H4 (cell line): Measurements from ENCODE around the gene FPGT. TPM values are rescaled to one million over a fixed set of nuclear protein-coding genes. Genes with fewer than 3 reads are reported as not detected.
A peak's percentile ranks its signal among the peaks of the same experiment; 100 is the strongest.
"Not testable (repeated sequence)": the region's sequence is repeated elsewhere in the genome, so short reads cannot be mapped to it uniquely, and the experiment has no call there.

Source experiments
- DNase-seq: peaks from one replicate; pipeline ENCODE4 v3.0.0-alpha.2; 2015; ENCODE audit warnings: low spot score
- total RNA-seq: library from RNA; depleted of rRNA; stranded (reverse); fragments of >200 nt; shearing (Covaris generic); gene quantifications from 2 replicates; pipeline ENCODE4 v1.2.3, GENCODE V29; 2014; rRNA removed

FPGT gene
- 23.0 and 29.6 TPM in 2 replicates for total RNA-seq

- peak; percentile 95 for DNase-seq
Measured at GRCh38 chr1:74197657-74198552, at the start of gene FPGT, which contains the start of gene LRRIQ3. Gene FPGT, plus strand, starts transcription at chr1:74198242. Its CDS starts 37 bp downstream, at chr1:74198279. Gene LRRIQ3, minus strand, starts transcription at chr1:74198176. Its CDS starts 14,492 bp downstream, at chr1:74183684.

DNA sequence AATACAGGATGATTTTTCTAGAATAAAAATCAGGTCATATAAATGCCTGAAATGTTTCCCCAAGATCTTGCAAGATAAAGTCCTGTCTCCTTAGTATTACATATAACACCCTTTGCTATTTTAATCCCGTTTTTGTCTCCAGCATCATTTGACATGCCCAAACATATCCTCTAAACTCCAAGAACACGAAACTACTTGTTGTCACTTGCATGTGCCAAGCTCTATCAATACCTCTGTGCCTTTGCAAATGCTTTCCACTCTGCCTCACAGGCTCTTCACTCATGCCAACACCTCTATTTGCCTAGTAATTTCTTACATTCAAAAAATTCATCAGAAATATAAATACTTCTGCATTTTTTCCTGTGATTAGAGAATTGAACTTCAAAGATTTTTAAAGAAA is 38.0 kb upstream of the FPGT start:
- no peak for DNase-seq

GRCh38 chr1:74161497-74161896 is 36.5 kb upstream of the FPGT start:
- no peak for DNase-seq

DNA sequence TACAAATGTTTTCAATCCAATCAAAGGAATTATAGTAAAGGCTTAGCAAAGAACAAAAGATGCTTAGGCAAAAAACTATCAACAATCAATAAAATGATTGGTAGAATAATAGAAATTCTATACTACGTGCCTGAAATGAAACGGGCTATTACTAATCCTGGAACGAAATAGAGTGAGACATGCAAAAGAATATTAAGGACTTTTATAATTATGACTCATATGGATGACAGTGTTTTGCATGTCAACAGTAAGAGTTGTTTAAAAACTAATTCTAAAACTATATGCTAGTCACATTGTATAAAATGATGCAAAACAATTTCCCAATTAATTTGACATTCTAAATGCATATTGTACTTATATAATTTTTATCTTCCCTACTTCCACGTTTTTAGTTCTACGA is 35.7 kb upstream of the FPGT start:
- no peak for DNase-seq

- not testable (repeated sequence) for DNase-seq
Measured at GRCh38 chr1:74174423-74174822, 23.6 kb upstream of the FPGT start.

DNA sequence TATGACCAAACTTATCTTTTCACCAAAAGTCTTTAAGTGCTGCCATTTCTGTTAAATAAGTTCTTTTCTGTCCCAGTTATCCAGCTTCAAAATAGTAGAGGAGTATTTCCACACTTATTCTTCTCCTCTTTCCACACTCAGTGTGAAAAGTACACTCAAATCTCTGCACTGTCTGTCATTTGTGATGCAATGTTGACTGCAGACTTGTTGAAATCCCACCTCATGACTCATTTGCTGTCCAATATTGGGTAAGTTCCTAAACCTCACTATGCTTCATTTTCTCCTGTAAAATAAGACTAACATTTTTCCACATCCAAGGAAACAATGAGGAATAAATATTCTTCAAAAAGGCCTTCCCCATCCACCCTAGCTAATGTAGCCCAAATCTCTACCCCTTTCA is 17.6 kb upstream of the FPGT start:
- DNase-seq = no peak

- DNase-seq = peak; percentile 16
Measured at GRCh38 chr1:74193908-74194307, 4.1 kb upstream of the FPGT start.

DNA sequence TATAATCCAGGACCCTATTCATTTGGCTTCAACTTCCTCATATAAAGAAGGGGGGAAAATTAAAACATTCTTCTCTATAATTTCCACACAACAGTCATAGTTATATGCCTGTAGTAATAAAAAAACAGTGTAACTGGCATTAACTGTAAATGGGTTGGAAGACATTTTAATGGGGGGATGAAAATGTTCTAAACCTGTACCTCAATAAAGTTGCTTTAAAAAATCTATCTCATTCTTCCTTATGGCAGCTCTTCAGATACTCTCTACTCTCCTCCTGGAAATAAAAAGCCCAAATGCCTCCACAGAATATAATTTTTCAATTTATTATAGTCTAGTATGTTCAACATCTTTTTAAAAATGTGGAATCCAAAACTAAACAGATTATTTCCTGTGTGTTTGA is 2.7 kb upstream of the FPGT start:
- no peak for DNase-seq

DNA sequence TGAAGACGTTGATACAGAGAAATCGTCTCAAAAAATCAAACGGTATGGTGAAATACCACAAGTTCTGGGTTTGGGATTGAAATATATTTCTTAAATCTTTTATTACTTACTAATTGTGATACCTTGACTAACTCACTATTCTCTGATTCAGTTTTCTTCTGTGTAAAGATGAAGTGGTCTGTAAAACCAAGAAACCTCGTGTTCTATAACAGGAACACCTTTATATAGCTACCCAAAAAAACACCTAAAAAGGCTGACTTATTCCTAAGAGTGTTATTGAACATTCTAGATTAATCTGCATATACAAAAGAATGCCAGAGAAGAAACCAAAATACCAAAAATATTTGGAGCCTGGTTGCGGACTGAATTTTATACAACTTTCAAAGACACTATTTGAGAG is 787 bp upstream of the FPGT start:
- DNase-seq = no peak

DNA sequence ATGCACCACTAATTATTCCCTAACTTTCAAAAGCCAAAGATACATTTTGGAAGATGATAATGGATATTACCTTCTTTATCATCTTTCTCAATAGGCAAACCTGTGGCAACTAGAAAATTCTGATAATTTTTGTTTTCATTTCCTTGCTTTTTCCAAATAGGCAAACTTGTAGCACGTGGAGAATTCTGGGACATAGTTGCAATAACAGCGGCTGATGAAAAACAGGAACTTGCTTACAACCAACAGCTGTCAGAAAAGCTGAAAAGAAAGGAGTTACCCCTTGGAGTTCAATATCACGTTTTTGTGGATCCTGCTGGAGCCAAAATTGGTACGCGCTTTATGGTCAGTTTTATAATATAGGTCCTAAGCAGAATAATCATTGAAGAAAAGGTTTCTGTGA is 1.5 kb downstream of the FPGT start:
- DNase-seq = no peak

DNA sequence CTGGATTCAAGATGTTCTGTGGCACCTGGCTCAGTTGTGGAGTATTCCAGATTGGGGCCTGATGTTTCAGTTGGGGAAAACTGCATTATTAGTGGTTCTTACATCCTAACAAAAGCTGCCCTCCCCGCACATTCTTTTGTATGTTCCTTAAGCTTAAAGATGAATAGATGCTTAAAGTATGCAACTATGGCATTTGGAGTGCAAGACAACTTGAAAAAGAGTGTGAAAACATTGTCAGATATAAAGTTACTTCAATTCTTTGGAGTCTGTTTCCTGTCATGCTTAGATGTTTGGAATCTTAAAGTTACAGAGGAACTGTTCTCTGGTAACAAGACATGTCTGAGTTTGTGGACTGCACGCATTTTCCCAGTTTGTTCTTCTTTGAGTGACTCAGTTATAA is 7.2 kb downstream of the FPGT start:
- no peak for DNase-seq

DNA sequence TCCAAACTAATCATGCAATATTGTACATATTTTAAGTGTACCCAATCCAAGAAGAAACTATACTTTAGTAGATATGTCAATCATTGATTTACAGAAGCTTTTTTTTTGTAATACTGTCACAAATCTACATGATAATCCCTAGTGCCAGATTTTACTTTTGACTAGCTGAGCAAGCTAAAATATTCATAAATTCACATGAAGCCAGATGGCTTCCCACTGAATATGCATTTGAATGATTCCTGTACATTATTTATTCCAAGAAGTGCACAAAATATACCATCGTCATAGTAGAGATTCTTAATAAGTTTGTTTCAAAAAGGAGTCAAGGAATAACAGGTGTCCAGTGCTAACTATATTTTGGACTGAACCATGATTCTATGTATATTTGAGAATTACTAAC is 17.2 kb downstream of the FPGT start:
- DNase-seq = no peak

DNA sequence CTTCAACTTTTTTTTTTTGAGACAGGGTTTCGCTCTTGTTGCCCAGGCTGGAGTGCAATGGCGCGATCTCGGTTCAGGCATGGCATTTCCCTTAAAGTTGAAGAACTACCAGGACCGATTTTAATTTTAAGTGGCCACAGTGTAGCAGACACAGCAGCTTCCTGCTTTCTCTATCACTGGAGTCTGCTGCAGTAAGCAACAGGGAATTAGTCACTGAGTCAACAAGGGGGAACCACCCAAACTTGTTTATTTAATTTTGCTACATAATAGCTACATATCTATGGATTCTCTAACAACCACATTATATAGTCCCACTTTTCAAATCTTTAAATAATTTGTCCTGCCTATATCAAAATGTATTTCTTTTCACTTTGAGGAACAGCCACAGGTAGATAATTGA is 24.7 kb downstream of the FPGT start:
- peak; percentile 16 for DNase-seq

- no peak for DNase-seq
Measured at GRCh38 chr1:74223453-74223852, 25.4 kb downstream of the FPGT start.

GRCh38 chr1:74235153-74235552 is 37.1 kb downstream of the FPGT start, which contains the start of gene TNNI3K:
Gene TNNI3K, plus strand, starts transcription at chr1:74235387. Its CDS starts 65 bp downstream, at chr1:74235452.
- DNase-seq = no peak

- DNase-seq = no peak
Measured at GRCh38 chr1:74236440-74236839, 38.4 kb downstream of the FPGT start.

DNA sequence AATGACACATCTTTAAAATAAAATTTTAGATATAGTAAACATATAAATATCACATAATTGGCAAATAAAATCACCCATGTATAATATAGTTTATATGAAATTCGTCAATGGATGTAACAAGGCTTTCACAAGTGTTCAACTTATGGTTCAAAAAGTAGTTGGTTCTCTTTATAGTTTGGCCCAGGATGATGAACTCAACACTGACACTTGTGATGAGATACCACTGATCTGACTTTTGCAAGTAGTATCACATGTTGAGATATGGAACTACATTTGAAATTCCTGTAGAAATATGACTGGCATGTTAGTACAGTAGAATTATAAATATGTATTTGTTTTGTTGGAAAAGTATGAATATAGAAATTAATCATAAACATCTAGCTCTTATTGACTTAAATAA is 39.0 kb downstream of the FPGT start:
- no peak for DNase-seq

- DNase-seq = no peak
Measured at GRCh38 chr1:74237787-74238186, 39.7 kb downstream of the FPGT start.

GRCh38 chr1:74245168-74245772 is 47.2 kb downstream of the FPGT start:
- no peak for DNase-seq

GRCh38 chr1:74246315-74246714 is 48.3 kb downstream of the FPGT start:
- DNase-seq = peak; percentile 31

DNA sequence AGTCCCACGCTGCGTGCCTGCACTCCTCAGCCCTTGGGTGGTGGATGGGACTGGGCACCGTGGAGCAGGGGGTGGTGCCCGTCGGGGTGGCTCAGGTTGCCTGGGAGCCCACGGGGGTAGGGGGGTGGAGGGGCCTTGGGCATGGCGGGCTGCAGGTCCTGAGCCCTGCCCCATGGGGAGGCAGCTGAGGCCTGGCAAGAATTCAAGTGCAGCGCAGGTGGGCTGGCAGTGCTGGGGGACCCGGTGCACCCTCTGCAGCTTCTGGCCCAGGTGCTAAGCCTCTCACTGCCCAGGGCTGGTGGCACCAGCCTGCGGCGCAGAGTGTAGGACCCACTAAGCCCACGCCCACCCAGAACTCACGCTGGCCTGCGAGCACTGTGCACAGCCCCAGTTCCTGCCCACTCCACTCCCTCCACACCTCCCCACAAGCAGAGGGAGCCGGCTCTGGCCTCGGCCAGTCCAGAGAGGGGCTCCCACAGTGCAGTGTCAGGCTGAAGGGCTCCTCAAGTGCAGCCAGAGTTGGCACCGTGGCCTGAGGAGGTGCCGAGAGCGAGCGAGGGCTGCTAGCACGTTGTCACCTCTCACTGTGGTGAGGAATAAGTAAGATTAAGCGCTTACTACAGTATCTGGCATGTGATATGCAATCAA is 50.0 kb downstream of the FPGT start:
- DNase-seq = no peak

GRCh38 chr1:74253243-74253824 is 55.3 kb downstream of the FPGT start:
- not testable (repeated sequence) for DNase-seq
